ENCODE results near the gene UBQLN3. TPM values are rescaled to one million over a fixed set of nuclear protein-coding genes. Genes with fewer than 3 reads are reported as not detected.

UBQLN3 gene
- total and polyA plus RNA-seq, 2 donors (not counting 3 experiments of a cell fraction or from before 2014, with no cell fraction given), result not detected

GRCh38 chr11:5516599-5516998 is 6.8 kb upstream of the UBQLN3 start, which contains the start of gene UBQLNL:
TSS of gene UBQLNL (minus strand) at chr11:5516699. CDS start at chr11:5516441, 258 bp downstream.
- intact Hi-C loops (cut with micrococcal nuclease), result no loop called here
- no peak within 1 kb of the TSS for H3K4me3 ChIP-seq (replicated peaks in 1 of 3; ENCODE audit: insufficient read depth in 1 of 3, low read depth in 1 of 3, low read length in 3 of 3)

More at GRCh38 chr11:5516599-5516998, 6.8 kb upstream of the UBQLN3 start, which contains the start of gene UBQLNL:
- Histone ChIP-seq H3K4me2 (ENCODE audit: insufficient read depth, low read length) (no peak within 1 kb of the TSS), H3K27ac (ENCODE audit: insufficient read depth, low read depth, low read length) (no peak within 1 kb of the TSS), H4K20me1 (replicated peaks; ENCODE audit: control insufficient read depth, extremely low read depth, insufficient read depth, low read length) (no peaks in the 10 kb centered on the region), H3K9me1 (replicated peaks; ENCODE audit: control insufficient read depth, extremely low read depth, insufficient read depth, low read length) (no peaks in the 10 kb centered on the region), H3K27me3 (ENCODE audit: control insufficient read depth in 2 of 2, insufficient read depth in 2 of 2, low read length in 2 of 2) (no peaks in the 10 kb centered on the region), H3K9me3 (replicated peaks; ENCODE audit: control insufficient read depth, insufficient read depth, low read length) (no peaks in the 10 kb centered on the region), H3K36me3 (ENCODE audit: control insufficient read depth in 2 of 2, extremely low read depth in 1 of 2, insufficient read depth in 2 of 2, low read length in 2 of 2) (no peaks in the 10 kb centered on the region), H2AFZ (ENCODE audit: low read depth, low read length) (no peak within 1 kb of the TSS), H3K79me2 (ENCODE audit: control insufficient read depth, insufficient read depth, low read length) (no peaks in the 10 kb centered on the region), H3K4me1 (ENCODE audit: control insufficient read depth, extremely low read depth, insufficient read depth, low read length) (no peaks in the 10 kb centered on the region), H3K9ac (replicated peaks; ENCODE audit: extremely low read depth, insufficient read depth, low read length) (no peak within 1 kb of the TSS)
- dilution Hi-C loops (cut with MboI; ENCODE audit: extremely low pct_ligation_motif_present, low sequenced_read_pairs), result no loop called here
- CTCF ChIA-PET, result interaction anchor here (1.3 kb wide), 1 partner anchor 10 kb away, joined by 3 read pairs; no protein-coding TSS in a partner anchor
- TF ChIP-seq MAX (IDR thresholded peaks at IDR 0.05; ENCODE audit: insufficient read depth, insufficient read length), result no peak
- no peak for TF ChIP-seq MYC (IDR thresholded peaks at IDR 0.05; ENCODE audit: low read depth, low read length)
- no peak for TF ChIP-seq POLR2AphosphoS5 (IDR thresholded peaks at IDR 0.05; ENCODE audit: insufficient read depth, low read depth, low read length)
- TF ChIP-seq, protein P1, sequence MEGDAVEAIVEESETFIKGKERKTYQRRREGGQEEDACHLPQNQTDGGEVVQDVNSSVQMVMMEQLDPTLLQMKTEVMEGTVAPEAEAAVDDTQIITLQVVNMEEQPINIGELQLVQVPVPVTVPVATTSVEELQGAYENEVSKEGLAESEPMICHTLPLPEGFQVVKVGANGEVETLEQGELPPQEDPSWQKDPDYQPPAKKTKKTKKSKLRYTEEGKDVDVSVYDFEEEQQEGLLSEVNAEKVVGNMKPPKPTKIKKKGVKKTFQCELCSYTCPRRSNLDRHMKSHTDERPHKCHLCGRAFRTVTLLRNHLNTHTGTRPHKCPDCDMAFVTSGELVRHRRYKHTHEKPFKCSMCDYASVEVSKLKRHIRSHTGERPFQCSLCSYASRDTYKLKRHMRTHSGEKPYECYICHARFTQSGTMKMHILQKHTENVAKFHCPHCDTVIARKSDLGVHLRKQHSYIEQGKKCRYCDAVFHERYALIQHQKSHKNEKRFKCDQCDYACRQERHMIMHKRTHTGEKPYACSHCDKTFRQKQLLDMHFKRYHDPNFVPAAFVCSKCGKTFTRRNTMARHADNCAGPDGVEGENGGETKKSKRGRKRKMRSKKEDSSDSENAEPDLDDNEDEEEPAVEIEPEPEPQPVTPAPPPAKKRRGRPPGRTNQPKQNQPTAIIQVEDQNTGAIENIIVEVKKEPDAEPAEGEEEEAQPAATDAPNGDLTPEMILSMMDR (IDR thresholded peaks at IDR 0.05; ENCODE audit: extremely low read depth in 1 of 2, insufficient read depth in 1 of 2, low read depth in 1 of 2, low read length in 2 of 2), result no peak
- TF ChIP-seq GATA2 (IDR thresholded peaks at IDR 0.05; ENCODE audit: insufficient read depth, insufficient read length, low read depth, low read length), result no peak
- no peak for TF ChIP-seq POLR2A (IDR thresholded peaks at IDR 0.05; ENCODE audit: low read depth, low read length)
- TF ChIP-seq JUN (IDR thresholded peaks at IDR 0.05; ENCODE audit: borderline replicate concordance, insufficient read depth, insufficient read length, low read depth), result no peak
- TF ChIP-seq FOS (IDR thresholded peaks at IDR 0.05; ENCODE audit: borderline replicate concordance, insufficient read depth, low read length), result no peak
- no TSS peak for BruUV-seq (replicated peaks)
- DNase-seq (ENCODE audit: low read depth, low spot score) (no peak), FAIRE-seq (no peak)
- POLR2A ChIA-PET, result no interaction called here

All from endothelial cell of umbilical vein (primary cell).